B cell (primary cell): ENCODE measurements around the gene PKIB.

ENCODE experiments used
- CTCF ChIP-seq: fragments of 200-600 bp; IDR thresholded peaks from one replicate; pipeline ENCODE4 v1.8.0; 2022; ENCODE audit warnings: antibody characterized with exemption, mild to moderate bottlenecking
- EZH2 ChIP-seq: IDR thresholded peaks from 2 replicates; pipeline ENCODE4 v1.6.1; 2012; ENCODE audit warnings: borderline replicate concordance, low read depth, mild to moderate bottlenecking, moderate library complexity, low read length; ENCODE audit not compliant: insufficient read depth, poor library complexity, severe bottlenecking

GRCh38 chr6:122619309-122619708 lies 9.1 kb downstream of the PKIB start:
- no peak for TF ChIP-seq CTCF
- no peak for TF ChIP-seq EZH2
